NCI-H1105 (cell line): ENCODE results near the gene COX17.
A peak's percentile ranks its signal among the peaks of the same experiment; 100 is the strongest.
"Not testable (repeated sequence)": the region's sequence is repeated elsewhere in the genome, so short reads cannot be mapped to it uniquely, and the experiment has no call there.

Source experiments
- DNase-seq: peaks from one replicate; lab custom pipeline; 2025; lab: John Stamatoyannopoulos, UW

COX17 gene, protein sequence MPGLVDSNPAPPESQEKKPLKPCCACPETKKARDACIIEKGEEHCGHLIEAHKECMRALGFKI

GRCh38 chr3:119676771-119677640 is at the start of gene COX17:
COX17 (minus strand) TSS chr3:119677406; CDS start chr3:119677310, 96 bp downstream.
- DNase-seq, result peak; percentile 100

GRCh38 chr3:119726909-119727308 is 49.7 kb upstream of the COX17 start:
- DNase-seq, result no peak

DNA sequence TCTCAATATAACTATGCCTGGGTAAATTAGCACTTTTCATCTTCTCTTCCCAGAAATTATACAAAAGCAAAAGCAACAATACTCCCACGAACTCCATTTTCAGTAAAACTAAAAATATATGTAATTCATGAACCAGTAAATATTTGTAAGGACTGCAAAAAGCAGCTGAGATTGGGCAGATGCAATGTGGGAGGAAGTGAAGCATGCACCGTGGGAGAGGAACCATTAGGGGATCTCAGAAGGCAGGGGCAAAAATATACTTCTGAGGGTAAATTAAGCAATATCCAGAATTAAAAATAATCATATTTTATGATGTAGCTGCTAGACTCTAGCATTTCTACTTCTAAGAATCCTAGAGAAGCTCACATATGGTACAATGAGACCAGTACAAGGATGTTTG is 45.8 kb upstream of the COX17 start:
- DNase-seq, result no peak

DNA sequence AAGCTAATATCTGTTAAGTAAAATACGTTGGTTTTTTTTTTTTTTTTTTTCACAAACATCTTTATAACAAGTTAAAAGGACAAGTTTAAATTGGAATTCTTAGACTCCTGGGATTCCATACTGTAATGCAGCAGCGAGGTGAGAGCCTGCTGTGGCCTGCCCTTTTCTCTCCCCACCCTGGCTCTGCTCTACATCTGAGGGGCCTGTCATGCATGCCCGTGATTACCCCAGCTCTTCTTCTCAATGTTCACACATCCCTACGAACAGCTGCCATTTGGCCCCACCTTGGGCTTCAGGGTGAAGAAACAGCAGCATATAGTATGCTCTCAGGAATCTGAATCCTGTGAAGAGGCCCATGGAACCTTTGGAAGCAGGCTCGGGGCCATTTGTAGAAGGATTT is 40.3 kb upstream of the COX17 start:
- DNase-seq, result no peak

DNA sequence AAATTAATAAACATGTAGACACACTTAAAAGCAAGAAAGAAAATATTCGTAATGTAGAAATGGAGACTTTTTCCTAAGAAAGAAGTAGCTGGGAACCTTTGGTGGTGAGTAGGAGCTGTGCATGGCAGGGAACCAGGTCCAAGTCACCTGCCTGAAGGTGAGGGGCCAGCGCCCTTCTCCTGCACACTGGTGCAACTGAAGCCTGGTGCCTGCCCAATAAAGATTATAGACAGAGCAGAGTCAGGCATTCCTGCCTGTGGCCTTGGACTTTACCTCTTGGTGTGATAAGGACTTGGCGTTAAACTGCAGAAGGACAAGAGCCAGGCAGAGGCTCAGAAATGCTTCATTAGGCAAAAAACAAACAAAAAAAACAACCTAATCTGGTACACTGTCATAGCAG is 39.8 kb upstream of the COX17 start:
- no peak for DNase-seq

DNA sequence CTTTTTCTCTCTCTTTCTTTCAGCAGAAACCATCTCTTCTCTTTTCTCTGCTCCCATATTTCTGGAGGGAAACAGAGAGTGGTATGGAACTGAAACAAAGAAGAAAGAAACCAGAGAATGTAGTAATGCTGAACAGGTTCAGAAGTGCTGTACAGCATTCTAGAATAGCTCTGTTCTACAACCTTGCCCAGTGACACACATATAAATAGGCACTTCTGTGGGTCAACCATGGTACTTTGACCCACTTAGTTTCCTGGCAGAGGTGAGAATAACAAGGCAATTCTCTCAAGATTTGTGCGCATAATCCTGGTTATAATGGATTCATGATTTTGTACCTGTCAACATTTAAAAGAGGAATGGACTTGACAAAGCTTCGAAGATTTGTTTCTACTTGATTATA is 37.9 kb upstream of the COX17 start:
- DNase-seq, result no peak

DNA sequence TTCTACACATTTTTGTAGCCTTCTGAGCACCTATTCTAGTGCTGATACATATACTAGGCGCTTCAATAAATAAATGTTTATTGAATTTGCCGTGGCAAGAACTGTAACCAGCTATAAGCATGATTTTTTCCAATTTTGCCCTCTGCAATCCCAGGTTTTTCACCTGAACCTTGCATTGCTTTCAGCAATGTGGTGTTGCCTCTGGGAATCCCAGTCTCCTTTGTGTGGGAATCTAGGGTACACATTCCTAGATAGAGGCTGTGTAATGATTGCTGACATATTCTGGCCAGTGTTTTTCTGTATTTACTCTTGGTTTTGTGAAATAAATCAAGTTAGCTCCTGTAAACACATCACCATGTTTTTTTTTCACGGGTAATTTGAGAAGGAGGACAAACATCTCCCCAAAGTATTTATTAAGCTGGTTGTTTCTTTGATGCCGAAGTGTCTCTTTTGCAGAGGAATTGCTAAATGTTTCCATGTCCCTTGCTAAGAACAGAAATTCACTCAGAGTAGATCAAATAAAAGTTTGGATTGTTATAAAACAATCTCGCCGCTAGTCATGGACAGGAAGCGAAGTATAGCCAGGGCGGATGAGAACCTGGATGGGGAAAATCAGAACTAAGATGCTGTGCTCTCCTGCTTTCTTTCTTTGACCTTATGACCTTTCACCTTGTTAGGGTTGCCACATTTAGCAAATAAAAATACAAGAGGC is 26.8 kb upstream of the COX17 start:
- no peak for DNase-seq

DNA sequence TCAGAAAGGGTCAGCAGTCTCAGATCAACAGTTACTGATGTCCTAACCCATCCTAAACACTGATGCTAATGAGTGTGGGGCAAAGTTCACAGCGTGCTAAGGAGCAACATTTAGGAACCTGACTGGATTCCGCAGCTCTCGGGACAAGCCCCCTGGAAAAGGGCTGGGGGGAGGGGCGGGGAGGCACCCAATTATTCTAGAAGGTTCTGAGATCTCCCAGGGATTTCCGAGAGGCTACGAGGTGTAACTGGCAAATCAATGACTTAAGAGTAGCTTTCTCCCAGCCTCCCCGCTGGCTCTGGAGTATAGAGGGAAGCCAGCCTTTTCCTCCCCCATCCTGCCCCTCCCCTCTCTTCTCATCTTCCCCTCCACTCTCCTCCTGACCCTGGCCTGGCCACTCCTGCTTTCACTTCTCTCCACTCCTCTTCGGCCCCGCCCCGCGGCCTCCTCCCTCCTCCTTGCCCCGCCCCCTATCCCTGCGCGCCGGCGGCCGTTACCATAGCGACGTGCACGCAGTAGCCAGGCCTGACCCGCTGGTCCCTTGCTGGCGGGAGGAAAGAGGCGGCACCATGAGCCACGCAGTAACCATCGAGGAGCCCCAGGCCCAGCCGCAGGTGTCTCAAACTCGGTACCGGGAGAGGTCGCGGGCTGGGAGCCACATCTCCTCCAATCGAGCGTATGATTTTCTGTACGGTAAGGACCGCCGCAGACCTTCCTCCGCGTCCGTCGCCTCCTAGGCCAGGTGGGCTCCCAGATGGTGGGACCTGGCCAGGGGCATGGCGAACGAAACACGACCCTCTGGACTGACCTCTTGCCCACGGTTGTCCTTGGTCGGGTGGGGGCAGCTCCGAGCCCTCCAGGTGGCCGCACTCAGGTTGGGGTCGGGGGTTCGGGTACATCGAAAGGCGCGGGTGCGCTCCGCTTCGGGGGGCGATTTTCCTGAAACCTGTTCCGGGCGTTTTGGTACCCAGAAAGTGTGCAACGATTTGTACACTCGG is 25.6 kb upstream of the COX17 start, which contains the start of gene CFAP91:
Gene CFAP91, plus strand, starts transcription at position 493 of the 998 bp plus-strand sequence. Its CDS starts 77 bp downstream, at position 570.
- peak; percentile 99 for DNase-seq

DNA sequence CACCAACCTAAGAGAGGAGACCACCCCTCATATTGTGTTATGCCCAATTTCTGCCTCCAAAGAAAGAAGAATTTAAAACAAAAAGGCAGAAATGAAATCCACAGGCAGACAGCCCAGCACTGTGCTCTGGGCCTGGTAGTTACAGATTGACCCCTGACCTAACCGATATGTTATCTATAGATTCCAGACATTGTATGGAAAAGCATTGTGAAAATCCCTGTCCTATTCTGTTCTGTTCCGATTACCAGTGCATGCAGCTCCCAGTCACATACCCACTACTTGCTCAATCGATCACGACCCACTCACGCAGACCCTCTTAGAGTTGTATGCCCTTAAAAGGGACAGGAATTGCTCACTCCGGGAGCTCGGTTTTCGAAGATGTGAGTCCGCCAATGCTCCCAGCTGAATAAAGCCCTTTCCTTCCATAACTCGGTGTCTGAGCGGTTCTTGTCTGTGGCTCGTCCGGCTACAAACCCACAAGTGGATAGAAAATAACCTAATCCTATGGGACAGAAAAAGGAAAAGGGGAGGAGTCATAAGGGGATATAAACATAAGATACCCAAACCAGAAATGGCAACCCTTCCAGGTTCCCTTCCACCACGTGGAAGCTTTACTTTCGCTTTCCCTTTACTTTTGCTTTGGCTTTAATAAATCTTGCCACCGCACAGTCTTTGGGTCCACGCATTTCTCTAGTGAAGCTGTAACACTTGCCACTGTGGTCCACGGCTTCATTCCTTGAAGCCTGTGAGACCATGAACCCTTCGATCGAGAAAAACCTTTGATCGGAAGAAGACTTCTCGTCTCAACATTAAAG is 23.9 kb upstream of the COX17 start:
- DNase-seq, result no peak

- DNase-seq, result no peak
Measured at GRCh38 chr3:119700269-119700919, 23.2 kb upstream of the COX17 start.

GRCh38 chr3:119697394-119697793 is 20.2 kb upstream of the COX17 start:
- no peak for DNase-seq

GRCh38 chr3:119695480-119695879 is 18.3 kb upstream of the COX17 start:
- DNase-seq, result no peak

DNA sequence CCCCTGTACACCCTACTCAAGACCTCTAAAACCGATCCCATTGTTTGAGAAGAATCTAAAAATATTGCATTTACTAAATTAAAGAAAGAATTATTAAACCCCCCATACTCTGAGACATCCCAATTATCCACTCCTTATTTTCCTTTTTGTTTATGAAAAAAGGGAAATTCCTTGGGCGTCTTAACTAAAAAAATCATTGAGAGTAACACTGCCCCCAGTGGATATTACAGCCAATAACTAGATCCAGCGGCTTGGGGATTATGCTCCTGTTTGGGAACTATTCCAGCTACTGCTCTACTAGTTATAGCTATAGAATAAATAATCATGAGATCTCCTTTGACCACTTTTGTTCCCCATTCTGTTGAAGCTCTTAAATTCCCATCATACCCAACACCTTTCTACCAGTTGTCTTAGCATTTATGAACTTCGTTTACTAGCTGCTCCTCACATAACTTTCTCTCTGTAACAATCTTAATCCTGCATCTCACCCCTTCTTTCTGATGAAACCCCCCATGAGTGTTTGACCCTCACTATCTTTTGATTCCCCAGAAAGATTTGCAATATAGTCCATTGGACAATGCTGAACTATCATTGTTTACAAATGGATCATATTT is 12.9 kb upstream of the COX17 start:
- peak; percentile 10 for DNase-seq

- no peak for DNase-seq
Measured at GRCh38 chr3:119683421-119683820, 6.2 kb upstream of the COX17 start.

GRCh38 chr3:119681279-119681678 is 4.1 kb upstream of the COX17 start:
- peak; percentile 21 for DNase-seq

- DNase-seq, result no peak
Measured at GRCh38 chr3:119679874-119680273, 2.7 kb upstream of the COX17 start.

- DNase-seq, result not testable (repeated sequence)
Measured at GRCh38 chr3:119678209-119678608, 1.0 kb upstream of the COX17 start.

- no peak for DNase-seq
Measured at GRCh38 chr3:119677641-119677934, 382 bp upstream of the COX17 start.

DNA sequence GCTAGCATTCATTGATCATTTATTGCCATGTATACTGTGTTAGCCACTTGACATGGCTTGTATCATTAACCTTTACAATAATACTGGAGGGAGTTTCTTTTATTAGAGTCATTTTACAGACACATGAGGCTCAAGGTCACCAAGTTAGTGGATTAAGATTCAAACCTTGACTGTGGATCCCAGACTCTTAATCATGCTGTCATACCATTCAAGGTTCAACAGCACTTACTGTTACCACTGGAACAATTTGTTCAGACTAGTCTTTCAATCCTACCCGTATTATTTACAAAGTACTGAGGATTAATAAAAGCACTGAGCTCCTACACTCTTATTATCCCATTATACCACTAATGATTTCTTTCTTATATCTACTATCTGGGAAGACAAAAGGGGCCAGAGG is 1.2 kb downstream of the COX17 start:
- DNase-seq, result no peak

DNA sequence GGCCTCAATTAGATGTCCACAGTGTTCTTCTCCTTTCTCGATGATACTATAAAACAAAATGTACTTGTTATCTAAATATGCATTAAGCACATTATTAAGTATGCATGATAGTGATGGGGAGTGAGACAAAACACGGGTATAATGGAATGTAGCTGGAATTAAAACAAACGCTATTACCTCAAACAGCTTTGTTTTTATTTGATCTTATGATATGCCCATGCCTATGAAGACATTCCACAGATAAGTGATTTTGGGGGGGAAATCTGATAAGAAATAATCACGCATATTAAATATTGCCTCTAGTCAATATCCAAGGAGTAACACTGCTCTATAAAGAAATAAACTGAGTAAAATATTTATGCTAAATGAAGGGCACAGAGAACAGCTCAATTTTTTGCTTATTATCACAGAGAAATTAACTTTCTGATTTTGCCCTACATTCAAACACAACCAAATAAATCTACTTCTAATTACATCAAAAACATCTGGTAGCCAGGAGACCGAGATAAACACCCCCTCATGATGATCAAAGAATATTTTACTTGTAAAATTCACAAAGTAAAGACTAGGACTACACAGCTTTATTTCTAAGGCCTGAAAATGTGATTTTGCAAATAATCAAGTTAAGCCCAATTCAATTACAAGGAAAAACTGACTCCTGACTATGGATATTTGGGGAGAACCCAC is 1.9 kb downstream of the COX17 start:
- DNase-seq, result no peak
